Measurements from ENCODE around the gene ADAMTS16.

DNA sequence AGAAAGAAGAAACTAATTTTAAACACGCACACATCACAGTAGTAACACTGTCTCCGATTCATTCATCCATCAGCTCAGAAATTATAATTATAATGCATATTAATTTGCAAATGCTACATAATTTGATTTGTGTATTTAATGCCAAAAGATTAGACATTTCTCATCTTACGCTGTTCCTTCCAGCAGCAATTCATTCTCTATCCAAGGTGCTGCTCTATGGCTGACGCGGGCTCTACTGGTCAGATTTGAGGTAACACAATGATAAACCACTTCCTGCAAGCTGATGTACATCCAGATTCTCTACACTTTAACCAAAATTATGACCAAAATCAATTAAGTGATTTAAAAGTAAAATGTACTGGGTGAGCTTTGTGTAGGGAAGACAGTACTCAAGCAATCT, 204.5 kb downstream of the ADAMTS16 start:
- TF ChIP-seq EZH2 (IDR thresholded peaks at IDR 0.05; ENCODE audit: borderline replicate concordance, low read depth, low read length, poor library complexity, severe bottlenecking) = no peak
- TF ChIP-seq, protein P1, sequence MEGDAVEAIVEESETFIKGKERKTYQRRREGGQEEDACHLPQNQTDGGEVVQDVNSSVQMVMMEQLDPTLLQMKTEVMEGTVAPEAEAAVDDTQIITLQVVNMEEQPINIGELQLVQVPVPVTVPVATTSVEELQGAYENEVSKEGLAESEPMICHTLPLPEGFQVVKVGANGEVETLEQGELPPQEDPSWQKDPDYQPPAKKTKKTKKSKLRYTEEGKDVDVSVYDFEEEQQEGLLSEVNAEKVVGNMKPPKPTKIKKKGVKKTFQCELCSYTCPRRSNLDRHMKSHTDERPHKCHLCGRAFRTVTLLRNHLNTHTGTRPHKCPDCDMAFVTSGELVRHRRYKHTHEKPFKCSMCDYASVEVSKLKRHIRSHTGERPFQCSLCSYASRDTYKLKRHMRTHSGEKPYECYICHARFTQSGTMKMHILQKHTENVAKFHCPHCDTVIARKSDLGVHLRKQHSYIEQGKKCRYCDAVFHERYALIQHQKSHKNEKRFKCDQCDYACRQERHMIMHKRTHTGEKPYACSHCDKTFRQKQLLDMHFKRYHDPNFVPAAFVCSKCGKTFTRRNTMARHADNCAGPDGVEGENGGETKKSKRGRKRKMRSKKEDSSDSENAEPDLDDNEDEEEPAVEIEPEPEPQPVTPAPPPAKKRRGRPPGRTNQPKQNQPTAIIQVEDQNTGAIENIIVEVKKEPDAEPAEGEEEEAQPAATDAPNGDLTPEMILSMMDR (conservative IDR thresholded peaks at IDR 0.05; ENCODE audit: low read depth, low read length) = no peak
